B cell (primary cell): Measurements from ENCODE around the gene CDHR3.

Source experiments
- EZH2 ChIP-seq: IDR thresholded peaks from 2 replicates; pipeline ENCODE4 v1.6.1; 2012; ENCODE audit warnings: borderline replicate concordance, low read depth, mild to moderate bottlenecking, moderate library complexity, low read length; ENCODE audit not compliant: insufficient read depth, poor library complexity, severe bottlenecking
- TF ChIP-seq, protein P1 (sequence below): fragments of 200-600 bp; IDR thresholded peaks from one replicate; pipeline ENCODE4 v1.8.0; 2022; ENCODE audit warnings: antibody characterized with exemption, mild to moderate bottlenecking

DNA sequence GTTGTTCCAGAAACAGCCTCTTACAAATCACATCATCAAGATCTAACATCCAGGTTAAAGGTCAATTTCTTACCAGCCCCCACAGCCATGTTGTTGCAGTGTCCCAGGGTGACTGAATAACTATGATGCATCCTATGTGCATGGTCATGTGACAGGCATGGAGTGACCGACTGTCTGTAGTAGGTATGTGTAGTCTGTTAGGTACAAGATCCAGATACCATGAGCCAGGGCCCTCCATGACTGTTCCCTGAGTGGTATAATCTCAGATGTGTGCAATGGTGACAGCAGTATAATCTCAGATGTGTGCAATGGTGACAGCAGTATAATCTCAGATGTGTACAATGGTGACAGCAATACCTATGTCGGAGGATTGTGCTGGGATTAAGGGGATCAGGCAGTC, 8.8 kb downstream of the CDHR3 start:
- TF ChIP-seq, protein P1, sequence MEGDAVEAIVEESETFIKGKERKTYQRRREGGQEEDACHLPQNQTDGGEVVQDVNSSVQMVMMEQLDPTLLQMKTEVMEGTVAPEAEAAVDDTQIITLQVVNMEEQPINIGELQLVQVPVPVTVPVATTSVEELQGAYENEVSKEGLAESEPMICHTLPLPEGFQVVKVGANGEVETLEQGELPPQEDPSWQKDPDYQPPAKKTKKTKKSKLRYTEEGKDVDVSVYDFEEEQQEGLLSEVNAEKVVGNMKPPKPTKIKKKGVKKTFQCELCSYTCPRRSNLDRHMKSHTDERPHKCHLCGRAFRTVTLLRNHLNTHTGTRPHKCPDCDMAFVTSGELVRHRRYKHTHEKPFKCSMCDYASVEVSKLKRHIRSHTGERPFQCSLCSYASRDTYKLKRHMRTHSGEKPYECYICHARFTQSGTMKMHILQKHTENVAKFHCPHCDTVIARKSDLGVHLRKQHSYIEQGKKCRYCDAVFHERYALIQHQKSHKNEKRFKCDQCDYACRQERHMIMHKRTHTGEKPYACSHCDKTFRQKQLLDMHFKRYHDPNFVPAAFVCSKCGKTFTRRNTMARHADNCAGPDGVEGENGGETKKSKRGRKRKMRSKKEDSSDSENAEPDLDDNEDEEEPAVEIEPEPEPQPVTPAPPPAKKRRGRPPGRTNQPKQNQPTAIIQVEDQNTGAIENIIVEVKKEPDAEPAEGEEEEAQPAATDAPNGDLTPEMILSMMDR, result no peak
- TF ChIP-seq EZH2, result no peak
